ENCODE results near the gene SPATA17.

DNA sequence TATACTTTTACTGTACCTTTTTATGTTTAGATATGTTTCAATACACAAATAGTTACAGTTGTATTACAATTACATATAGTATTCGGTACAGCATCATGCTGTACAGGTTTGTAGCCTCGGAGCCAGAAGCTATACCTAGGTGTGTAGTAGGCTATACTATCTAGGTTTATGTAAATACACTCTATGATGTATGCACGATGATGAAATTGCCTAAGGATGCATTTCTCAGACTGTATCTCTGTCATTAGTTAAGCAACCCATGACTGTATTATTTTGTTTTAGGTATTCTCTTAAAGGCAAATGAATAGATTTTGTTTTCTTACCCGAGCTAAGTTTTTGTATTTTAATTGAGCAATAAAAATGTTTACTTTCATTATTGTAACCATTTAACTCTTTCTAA is 56.4 kb downstream of the SPATA17 start:
- TF ChIP-seq ZNF274 (IDR thresholded peaks at IDR 0.05; ENCODE audit: low read depth, low read length) (no peak), SUZ12 (IDR thresholded peaks at IDR 0.05; ENCODE audit: extremely low read depth, insufficient read depth, insufficient read length) (no peak), YY1 (IDR thresholded peaks at IDR 0.05; ENCODE audit: insufficient read depth, insufficient read length) (no peak)

Measured in NT2/D1 (cell line).